Natural killer cell (primary cell): ENCODE data around the gene FBLN1. TPM values are rescaled to one million over a fixed set of nuclear protein-coding genes. Genes with fewer than 3 reads are reported as not detected.

ENCODE experiments used
- ATAC-seq, 3 donors: fragments of 150-1000 bp in 2 of 3; fragments of 200-7000 bp in 1 of 3; cut with Tn5 transposase; 1 replicate in 1 of 3; 2 replicates in 2 of 3; pipeline ENCODE4 v1.10.0; 2021; ENCODE audit warnings: mild to moderate bottlenecking in 2 of 3, moderate library complexity in 2 of 3
- DNase-seq, 2 donors: peaks; one replicate each; pipeline versions ENCODE4 v3.0.0 to v3.0.0-alpha.2; 2013 to 2021; ENCODE audit warnings: mixed read lengths in 1 of 2
- H3K27ac ChIP-seq: one replicate; pipeline ENCODE4 v1.5.1; 2013; ENCODE audit warnings: mild to moderate bottlenecking, low read length
- H3K27me3 ChIP-seq: one replicate; pipeline ENCODE4 v1.6.1; 2013; ENCODE audit warnings: low read length; ENCODE audit not compliant: control insufficient read depth, insufficient read depth
- H3K36me3 ChIP-seq: one replicate; pipeline ENCODE4 v1.6.1; 2013; ENCODE audit warnings: low read length; ENCODE audit not compliant: control insufficient read depth, insufficient read depth
- H3K4me1 ChIP-seq: one replicate; pipeline ENCODE4 v1.6.1; 2013; ENCODE audit warnings: low read length; ENCODE audit not compliant: control insufficient read depth, insufficient read depth
- H3K4me3 ChIP-seq: one replicate; pipeline ENCODE4 v1.5.1; 2013; ENCODE audit warnings: low read length
- H3K9me3 ChIP-seq: one replicate; pipeline ENCODE4 v1.6.1; 2013; ENCODE audit warnings: low read length; ENCODE audit not compliant: control insufficient read depth, insufficient read depth
- H3K27ac Mint-ChIP-seq, 2 donors: one replicate each; pipeline ENCODE4 v1.8.0; 2022; ENCODE audit warnings: mild to moderate bottlenecking in 2 of 2, mixed read lengths in 2 of 2, moderate library complexity in 1 of 2
- H3K27me3 Mint-ChIP-seq, 2 donors: one replicate each; pipeline ENCODE4 v1.8.0; 2022; ENCODE audit warnings: low read depth in 2 of 2, mixed read lengths in 2 of 2
- H3K36me3 Mint-ChIP-seq: one replicate; pipeline ENCODE4 v1.8.0; 2022; ENCODE audit warnings: mixed read lengths
- H3K4me1 Mint-ChIP-seq, 2 donors: one replicate each; pipeline ENCODE4 v1.8.0; 2022; ENCODE audit warnings: mixed read lengths in 2 of 2
- H3K4me3 Mint-ChIP-seq: one replicate; pipeline ENCODE4 v1.8.0; 2022; ENCODE audit warnings: mild to moderate bottlenecking, moderate library complexity, mixed read lengths
- H3K9me3 Mint-ChIP-seq, 2 donors: one replicate each; pipeline ENCODE4 v1.8.0; 2022; ENCODE audit warnings: mixed read lengths in 2 of 2
- WGBS: methylation state at CpG from one replicate; pipeline ENCODE4 v1.1.7; 2013; ENCODE audit warnings: missing lambda C conversion rate; ENCODE audit not compliant: insufficient coverage; 5-methylcytosine and 5-hydroxymethylcytosine counted together
- intact Hi-C: fragments of 100-400 bp; cut with micrococcal nuclease; formaldehyde crosslinking; loops from one replicate; pipeline ENCODE4 v1.14.2; 2022
- total RNA-seq, 4 donors: library from RNA; stranded (reverse); fragments of 120-200 nt in 1 of 4; gene quantifications; one replicate each; pipeline versions ENCODE4 v1.2.3 to v1.2.4, GENCODE V29; 2013 to 2022
- TF ChIP-seq, protein P1 (sequence below): fragments of 200-600 bp; IDR thresholded peaks from one replicate; pipeline ENCODE4 v1.8.0; 2022; ENCODE audit warnings: antibody characterized with exemption

FBLN1 gene
- total RNA-seq, 3 donors from 2014 or later (not counting 1 experiment from before 2014, with no cell fraction given) = 0.58 TPM; not detected in 2

GRCh38 chr22:45645526-45646414, 143.1 kb downstream of the FBLN1 start:
- TF ChIP-seq, protein P1, sequence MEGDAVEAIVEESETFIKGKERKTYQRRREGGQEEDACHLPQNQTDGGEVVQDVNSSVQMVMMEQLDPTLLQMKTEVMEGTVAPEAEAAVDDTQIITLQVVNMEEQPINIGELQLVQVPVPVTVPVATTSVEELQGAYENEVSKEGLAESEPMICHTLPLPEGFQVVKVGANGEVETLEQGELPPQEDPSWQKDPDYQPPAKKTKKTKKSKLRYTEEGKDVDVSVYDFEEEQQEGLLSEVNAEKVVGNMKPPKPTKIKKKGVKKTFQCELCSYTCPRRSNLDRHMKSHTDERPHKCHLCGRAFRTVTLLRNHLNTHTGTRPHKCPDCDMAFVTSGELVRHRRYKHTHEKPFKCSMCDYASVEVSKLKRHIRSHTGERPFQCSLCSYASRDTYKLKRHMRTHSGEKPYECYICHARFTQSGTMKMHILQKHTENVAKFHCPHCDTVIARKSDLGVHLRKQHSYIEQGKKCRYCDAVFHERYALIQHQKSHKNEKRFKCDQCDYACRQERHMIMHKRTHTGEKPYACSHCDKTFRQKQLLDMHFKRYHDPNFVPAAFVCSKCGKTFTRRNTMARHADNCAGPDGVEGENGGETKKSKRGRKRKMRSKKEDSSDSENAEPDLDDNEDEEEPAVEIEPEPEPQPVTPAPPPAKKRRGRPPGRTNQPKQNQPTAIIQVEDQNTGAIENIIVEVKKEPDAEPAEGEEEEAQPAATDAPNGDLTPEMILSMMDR = peak; percentile 81
- DNase-seq = peak; percentile 79 to 84
- no peaks in the 10 kb centered on the region for H3K27me3 ChIP-seq
- Mint-ChIP-seq H3K36me3 (no peaks in the 10 kb centered on the region), H3K27me3 (peaks cover 26 to 27% of the 10 kb centered on the region in 2 donors), H3K4me1 (peaks cover 9 to 20% of the 10 kb centered on the region in 2 donors), H3K4me3 (peak overlapping the region; percentile 38), H3K9me3 (no peaks in the 10 kb centered on the region), H3K27ac (peak overlapping the region in 1 of 2 donors; percentile 54)
- H3K4me3 ChIP-seq = no peak overlapping the region
- intact Hi-C loops = no loop called here
- peak; percentile 88 to 93 (median 93) for ATAC-seq
- WGBS = 12% methylated on average over 54 of the region's 54 CpGs
- H3K27ac ChIP-seq = no peak overlapping the region
- H3K9me3 ChIP-seq = no peaks in the 10 kb centered on the region
- H3K36me3 ChIP-seq = no peaks in the 10 kb centered on the region
- H3K4me1 ChIP-seq = peaks cover 17% of the 10 kb centered on the region

DNA sequence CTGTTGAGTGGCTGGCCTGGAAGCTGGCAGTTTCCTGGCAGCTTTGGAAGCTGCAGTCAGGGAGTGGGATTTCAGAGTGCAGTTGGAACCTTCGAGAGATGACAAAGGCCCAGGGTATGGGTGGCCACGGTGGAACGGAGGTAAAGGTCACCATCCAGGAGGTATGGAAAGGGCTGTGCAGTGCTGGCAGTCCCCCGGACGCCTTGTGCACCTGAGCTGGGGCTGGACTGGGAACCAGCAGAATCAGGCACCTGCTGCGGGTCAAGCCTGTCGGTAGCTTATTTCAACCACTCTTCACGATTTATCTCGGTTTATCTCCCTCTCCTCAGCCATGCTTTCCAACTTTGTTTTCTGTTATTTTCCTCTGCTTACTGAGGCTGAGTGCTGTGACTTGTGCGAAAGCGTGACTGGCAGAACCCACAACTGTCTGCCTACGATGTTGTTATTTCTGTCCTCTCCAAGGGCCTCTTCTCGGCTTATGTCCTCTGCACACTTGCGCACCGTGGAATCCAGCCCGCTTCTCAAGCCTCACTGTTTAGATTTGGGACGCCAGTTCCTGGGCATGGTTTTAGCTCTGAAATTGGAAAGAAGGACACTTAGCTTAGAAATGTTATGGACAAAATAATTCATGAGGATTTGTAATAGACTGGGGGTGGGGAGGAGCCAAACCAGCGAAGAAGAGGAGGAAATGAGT, 145.0 kb downstream of the FBLN1 start:
- Mint-ChIP-seq H3K9me3 (no peaks in the 10 kb centered on the region), H3K36me3 (no peaks in the 10 kb centered on the region), H3K4me1 (peaks cover 9 to 20% of the 10 kb centered on the region in 2 donors), H3K27me3 (peaks cover 26 to 28% of the 10 kb centered on the region in 2 donors), H3K4me3 (no peak overlapping the region), H3K27ac (no peak overlapping the region)
- TF ChIP-seq, protein P1 = no peak
- intact Hi-C loops = no loop called here
- Histone ChIP-seq H3K27me3 (no peaks in the 10 kb centered on the region), H3K27ac (no peak overlapping the region), H3K36me3 (no peaks in the 10 kb centered on the region), H3K4me1 (peaks cover 17% of the 10 kb centered on the region), H3K9me3 (no peaks in the 10 kb centered on the region), H3K4me3 (no peak overlapping the region)
- no peak for ATAC-seq
- 79% methylated on average over 18 of the region's 18 CpGs for WGBS
- DNase-seq = no peak

DNA sequence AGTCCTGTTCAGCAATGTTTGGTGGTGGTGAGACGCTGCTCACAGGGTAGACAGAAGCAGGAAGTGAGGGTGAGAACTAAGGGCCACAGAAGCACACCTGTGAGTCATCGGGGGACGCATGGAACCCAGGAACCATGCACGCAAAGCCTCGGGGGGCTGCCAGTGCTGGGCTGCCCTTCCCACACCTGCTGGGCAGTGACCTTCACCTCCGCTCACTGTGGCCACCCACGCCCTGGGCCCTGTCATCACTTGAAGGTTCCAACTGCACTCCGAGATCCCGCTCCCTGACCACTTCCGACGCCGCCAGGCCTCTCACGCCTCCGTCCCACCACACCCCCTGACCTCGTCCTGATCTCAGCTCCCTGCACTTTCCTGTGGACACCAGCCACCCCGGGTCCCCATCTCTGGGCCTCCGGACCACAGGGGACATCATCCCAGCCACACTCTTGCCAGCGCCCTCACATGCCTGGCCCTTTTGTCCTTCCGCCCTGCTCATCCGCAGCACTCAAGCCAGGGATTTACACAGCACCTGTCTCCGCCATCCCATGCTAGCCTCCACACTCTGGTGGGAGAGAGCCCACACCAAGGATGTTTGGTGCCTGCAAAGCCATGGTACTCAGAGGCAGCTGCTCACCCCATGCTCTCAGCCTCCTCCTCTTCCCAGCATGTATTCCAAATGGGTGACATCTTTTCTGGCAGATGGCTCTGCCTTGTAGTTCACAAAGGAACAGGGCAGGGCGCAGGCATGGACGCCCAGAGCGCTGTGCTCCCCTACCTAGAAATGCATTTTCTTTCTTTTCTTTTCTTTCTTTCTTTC, 145.8 kb downstream of the FBLN1 start:
- H3K9me3 Mint-ChIP-seq = no peaks in the 10 kb centered on the region
- intact Hi-C loops = no loop called here
- ATAC-seq (no peak), DNase-seq (no peak)
- H3K36me3 ChIP-seq = no peaks in the 10 kb centered on the region
- peaks cover 17% of the 10 kb centered on the region for H3K4me1 ChIP-seq
- no peak overlapping the region for H3K27ac ChIP-seq
- H3K36me3 Mint-ChIP-seq = no peaks in the 10 kb centered on the region
- no peak overlapping the region for H3K27ac Mint-ChIP-seq
- H3K4me3 ChIP-seq = no peak overlapping the region
- no peaks in the 10 kb centered on the region for H3K9me3 ChIP-seq
- H3K27me3 Mint-ChIP-seq = peaks cover 28 to 33% of the 10 kb centered on the region in 2 donors
- WGBS = 66% methylated on average over 24 of the region's 24 CpGs
- no peak overlapping the region for H3K4me3 Mint-ChIP-seq
- no peaks in the 10 kb centered on the region for H3K27me3 ChIP-seq
- H3K4me1 Mint-ChIP-seq = peaks cover 9 to 20% of the 10 kb centered on the region in 2 donors
- TF ChIP-seq, protein P1 = no peak
